ENCODE measurements around the gene ZNF444.

DNA sequence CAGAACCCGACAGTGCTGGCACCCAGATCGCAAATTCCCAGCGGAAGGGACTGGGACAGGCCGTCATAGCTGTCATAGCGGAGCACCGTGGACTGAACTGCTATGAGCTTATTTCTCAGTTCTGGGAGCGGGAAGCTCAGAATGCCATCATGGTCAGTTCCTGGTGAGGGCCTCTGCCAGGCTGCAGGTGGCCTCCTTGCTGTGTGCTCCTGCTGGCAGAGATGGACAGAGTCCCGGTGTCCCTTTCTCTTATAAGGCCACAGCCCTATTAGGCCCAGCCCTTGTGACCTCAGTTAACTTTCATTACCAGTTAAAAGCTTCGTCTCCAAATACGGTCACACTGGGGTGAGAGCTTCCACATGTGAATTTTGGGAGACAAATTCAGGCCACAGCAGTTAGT is 4.6 kb downstream of the ZNF444 start:
- TF ChIP-seq POLR2A (IDR thresholded peaks at IDR 0.05): no peak
- TF ChIP-seq, protein P1, sequence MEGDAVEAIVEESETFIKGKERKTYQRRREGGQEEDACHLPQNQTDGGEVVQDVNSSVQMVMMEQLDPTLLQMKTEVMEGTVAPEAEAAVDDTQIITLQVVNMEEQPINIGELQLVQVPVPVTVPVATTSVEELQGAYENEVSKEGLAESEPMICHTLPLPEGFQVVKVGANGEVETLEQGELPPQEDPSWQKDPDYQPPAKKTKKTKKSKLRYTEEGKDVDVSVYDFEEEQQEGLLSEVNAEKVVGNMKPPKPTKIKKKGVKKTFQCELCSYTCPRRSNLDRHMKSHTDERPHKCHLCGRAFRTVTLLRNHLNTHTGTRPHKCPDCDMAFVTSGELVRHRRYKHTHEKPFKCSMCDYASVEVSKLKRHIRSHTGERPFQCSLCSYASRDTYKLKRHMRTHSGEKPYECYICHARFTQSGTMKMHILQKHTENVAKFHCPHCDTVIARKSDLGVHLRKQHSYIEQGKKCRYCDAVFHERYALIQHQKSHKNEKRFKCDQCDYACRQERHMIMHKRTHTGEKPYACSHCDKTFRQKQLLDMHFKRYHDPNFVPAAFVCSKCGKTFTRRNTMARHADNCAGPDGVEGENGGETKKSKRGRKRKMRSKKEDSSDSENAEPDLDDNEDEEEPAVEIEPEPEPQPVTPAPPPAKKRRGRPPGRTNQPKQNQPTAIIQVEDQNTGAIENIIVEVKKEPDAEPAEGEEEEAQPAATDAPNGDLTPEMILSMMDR (IDR thresholded peaks at IDR 0.05): no peak
